ENCODE results near the gene NEDD4L. TPM values are rescaled to one million over a fixed set of nuclear protein-coding genes. Genes with fewer than 3 reads are reported as not detected.

NEDD4L gene
- total RNA-seq, 1 donor from 2014 or later, result 15.6 TPM

DNA sequence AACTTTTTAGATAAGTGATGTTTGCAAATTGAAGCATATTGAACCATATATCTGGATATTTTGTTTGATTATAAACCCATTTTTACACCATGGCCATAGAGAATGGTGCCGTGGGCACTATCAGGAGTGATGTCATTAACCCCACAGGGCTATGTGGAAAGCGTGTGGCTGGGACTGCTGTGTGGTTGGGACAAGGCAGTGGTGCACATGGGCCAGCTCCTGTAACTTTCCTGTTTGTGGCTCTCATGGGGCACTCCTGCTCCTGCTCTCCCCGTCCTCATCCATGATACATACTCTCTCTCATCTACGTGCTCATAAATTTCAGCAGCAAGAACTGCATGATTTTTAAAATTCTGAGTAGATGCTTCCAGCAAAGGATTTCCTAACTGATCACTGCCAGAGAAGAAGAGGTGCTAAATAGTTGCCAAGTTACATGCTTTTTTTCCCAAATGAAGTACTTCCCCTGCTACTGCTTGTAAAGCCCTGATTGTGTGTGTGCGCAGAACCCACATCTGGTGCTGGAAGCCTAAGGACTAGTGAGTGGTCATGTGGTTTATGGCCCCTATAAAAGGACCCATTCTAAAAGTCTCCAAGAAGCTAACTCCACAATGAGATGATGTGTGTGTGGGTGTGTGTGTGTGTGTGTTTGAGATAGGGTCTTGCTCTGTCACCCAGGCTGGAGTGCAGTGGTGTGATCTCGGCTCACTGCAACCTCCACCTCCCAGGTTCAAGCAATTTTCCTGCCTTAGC is 240.8 kb downstream of the NEDD4L start:
- intact Hi-C loops (cut with DNase I), result no loop called here
- no peaks in the 10 kb centered on the region for H3K27me3 ChIP-seq
- H3K4me3 ChIP-seq, result no peak overlapping the region
- no peaks in the 10 kb centered on the region for H3K36me3 ChIP-seq
- H3K4me1 ChIP-seq, result no peaks in the 10 kb centered on the region
- no peak overlapping the region for H3K27ac ChIP-seq
- no peak for DNase-seq (ENCODE audit: low spot score in 2 of 2)
- TF ChIP-seq, protein P1, sequence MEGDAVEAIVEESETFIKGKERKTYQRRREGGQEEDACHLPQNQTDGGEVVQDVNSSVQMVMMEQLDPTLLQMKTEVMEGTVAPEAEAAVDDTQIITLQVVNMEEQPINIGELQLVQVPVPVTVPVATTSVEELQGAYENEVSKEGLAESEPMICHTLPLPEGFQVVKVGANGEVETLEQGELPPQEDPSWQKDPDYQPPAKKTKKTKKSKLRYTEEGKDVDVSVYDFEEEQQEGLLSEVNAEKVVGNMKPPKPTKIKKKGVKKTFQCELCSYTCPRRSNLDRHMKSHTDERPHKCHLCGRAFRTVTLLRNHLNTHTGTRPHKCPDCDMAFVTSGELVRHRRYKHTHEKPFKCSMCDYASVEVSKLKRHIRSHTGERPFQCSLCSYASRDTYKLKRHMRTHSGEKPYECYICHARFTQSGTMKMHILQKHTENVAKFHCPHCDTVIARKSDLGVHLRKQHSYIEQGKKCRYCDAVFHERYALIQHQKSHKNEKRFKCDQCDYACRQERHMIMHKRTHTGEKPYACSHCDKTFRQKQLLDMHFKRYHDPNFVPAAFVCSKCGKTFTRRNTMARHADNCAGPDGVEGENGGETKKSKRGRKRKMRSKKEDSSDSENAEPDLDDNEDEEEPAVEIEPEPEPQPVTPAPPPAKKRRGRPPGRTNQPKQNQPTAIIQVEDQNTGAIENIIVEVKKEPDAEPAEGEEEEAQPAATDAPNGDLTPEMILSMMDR (IDR thresholded peaks at IDR 0.05), result no peak
- no peaks in the 10 kb centered on the region for H3K9me3 ChIP-seq

DNA sequence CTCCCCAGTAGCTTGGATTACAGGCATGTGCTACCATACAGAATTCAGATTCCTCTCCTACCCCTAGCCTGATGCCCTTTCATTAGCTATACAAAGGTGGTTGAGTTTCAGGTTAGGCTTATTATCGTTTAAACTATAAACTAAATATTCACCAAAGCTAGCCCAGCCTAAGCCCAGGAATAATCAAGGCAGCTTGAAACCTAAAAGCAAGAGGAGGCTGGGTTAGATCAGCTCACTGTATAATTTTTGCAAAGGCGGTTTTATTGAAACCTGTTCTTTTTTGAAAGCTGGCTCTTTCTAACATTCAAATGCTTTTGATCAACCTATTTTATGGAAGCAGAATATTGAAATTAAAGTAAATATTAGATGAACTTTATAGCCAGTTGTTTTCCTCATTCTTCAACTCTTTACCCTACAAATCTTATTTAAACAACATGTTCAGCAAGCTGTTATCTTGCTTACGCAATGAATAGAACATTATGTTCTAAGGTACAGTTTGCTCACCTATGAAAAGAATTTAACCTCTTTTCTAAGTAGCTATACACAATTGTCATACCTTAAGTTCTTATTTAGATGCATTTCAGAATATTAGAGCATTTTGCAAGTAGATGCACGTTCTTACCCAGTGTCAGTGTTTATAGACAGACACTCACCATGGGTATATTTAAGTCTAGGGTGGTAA is 241.6 kb downstream of the NEDD4L start:
- no peak for DNase-seq (ENCODE audit: low spot score in 2 of 2)
- Histone ChIP-seq H3K4me1 (no peaks in the 10 kb centered on the region), H3K27ac (no peak overlapping the region), H3K27me3 (no peaks in the 10 kb centered on the region), H3K9me3 (no peaks in the 10 kb centered on the region), H3K4me3 (no peak overlapping the region), H3K36me3 (no peaks in the 10 kb centered on the region)
- TF ChIP-seq, protein P1 (IDR thresholded peaks at IDR 0.05), result no peak
- intact Hi-C loops (cut with DNase I), result no loop called here

DNA sequence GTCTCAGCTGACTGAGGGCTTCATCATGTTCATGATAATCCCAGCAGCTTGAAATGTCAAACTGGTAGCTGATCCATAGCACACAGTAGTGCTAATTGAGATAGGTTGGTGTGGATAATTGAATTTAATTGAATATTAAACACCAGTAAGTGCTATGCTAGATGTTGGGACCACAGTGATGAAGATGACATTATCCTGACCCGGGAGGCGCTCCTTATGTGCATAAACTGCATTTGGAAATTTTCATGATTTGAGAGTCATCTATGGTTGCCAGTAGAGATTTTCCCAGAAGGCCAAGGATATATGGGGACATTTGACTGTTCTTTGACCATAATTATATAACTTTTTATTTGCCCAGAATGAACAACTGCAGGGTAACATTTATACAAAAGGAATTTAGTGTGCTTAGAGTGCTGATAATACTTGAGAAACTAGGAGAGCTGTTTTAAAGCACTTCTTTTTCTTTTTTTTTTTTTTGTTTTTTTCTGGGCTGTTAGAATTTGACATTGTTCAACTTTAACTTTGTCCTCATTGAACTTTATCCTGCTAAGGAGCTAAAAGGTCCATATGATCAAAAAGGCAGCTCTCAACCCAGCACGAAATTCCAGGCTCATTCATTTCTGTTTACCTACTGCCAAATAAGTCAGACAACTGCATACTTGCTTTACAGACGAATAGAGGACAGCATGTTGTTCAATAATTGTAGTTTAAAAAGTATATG is 242.8 kb downstream of the NEDD4L start:
- Histone ChIP-seq H3K27me3 (no peaks in the 10 kb centered on the region), H3K4me3 (no peak overlapping the region), H3K9me3 (no peaks in the 10 kb centered on the region), H3K36me3 (no peaks in the 10 kb centered on the region), H3K4me1 (no peaks in the 10 kb centered on the region), H3K27ac (no peak overlapping the region)
- TF ChIP-seq, protein P1 (IDR thresholded peaks at IDR 0.05), result no peak
- intact Hi-C loops (cut with DNase I), result no loop called here
- DNase-seq (ENCODE audit: low spot score in 2 of 2), result no peak

DNA sequence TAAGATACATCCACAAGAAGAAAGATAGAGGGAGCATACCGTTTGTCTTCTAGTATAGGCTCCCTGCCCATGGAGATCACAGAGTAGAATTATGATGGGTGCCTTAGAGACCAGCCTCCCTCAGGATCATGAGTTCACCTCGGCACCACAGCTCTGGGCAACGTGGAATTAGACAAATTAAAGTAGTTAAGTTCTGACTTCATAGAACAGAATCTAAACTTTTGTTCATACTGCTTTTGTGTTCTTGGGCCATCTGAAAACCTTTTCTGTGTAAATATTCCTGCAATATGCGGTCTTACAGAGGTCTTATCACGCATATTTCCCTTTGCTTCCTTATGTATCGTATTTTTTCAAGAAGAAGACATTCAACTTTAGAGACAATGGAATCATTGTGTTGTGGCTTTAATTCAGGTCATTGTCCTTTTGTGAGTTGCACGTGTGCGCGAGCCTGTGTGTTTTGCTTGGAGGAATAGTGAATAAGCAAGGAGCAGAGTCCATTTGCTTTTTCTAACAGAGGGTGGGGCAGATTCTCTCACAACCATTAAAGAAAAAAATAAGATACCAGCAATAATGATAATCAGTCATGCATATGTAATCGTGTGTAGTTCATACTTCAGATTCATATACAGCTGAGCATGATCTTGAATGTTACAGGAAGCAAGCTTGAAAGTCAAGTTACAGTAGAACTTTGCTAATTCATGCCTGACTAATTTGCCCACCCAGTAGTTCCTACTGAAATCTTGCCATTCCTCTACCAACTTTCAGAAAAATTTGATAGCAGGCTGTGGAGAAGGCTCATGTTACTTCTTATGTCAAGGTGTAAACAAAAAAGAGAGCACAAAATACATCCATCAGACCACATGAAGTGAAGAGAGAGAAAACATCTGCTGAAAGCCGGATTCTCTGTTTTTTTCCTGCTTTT is 243.6 kb downstream of the NEDD4L start:
- Histone ChIP-seq H3K27me3 (no peaks in the 10 kb centered on the region), H3K36me3 (no peaks in the 10 kb centered on the region), H3K4me3 (no peak overlapping the region), H3K4me1 (no peaks in the 10 kb centered on the region), H3K9me3 (no peaks in the 10 kb centered on the region), H3K27ac (no peak overlapping the region)
- no peak for DNase-seq (ENCODE audit: low spot score in 2 of 2)
- TF ChIP-seq, protein P1 (IDR thresholded peaks at IDR 0.05), result no peak
- intact Hi-C loops (cut with DNase I), result no loop called here

Data from ascending aorta (tissue), 2 donors.